ENCODE data around the gene FGD1. TPM values are rescaled to one million over a fixed set of nuclear protein-coding genes. Genes with fewer than 3 reads are reported as not detected.

Gene FGD1
- total and polyA plus RNA-seq, 2 of the 13 experiments (the other 11 are each of a cell fraction or from before 2014, with no cell fraction given): 0.36 to 0.62 TPM

DNA sequence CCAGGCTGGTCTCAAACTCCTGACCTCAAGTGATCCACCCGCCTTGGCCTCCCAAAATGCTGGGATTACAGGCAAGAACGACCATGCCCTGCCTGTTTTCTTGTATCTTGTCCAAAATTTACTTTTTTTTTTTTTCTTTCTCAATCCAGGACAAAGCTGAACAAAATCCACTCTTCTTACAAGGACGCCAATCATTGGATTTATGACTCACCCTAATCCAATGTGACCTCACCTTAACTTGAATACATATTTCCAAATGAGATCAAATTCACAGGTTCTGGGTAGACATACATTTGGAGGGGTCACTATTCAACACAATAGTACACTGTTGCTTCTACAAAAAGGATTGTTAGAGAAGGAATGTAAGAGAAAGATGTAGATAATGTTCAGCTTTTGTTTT is 73.9 kb downstream of the FGD1 start:
- ATAC-seq (peak; percentile 41; the same call in 2 of the 3 replicates), DNase-seq (ENCODE audit: low spot score) (peak; percentile 38), FAIRE-seq (no peak)
- Histone ChIP-seq H3K27me3 (ENCODE audit: control insufficient read depth in 1 of 2, insufficient read depth in 2 of 2, low read length in 2 of 2) (no peaks in the 10 kb centered on the region), H3K9ac (ENCODE audit: insufficient read depth, low read depth, low read length) (no peak overlapping the region), H3K4me3 (replicated peaks in 1 of 3; ENCODE audit: insufficient read depth in 1 of 3, low read depth in 2 of 3, low read length in 3 of 3) (no peak overlapping the region), H3K4me2 (ENCODE audit: low read depth, low read length) (no peak overlapping the region), H2AFZ (ENCODE audit: low read length) (no peak overlapping the region), H3K79me2 (ENCODE audit: insufficient read depth, low read length) (no peaks in the 10 kb centered on the region), H3K27ac (ENCODE audit: extremely low read length, insufficient read depth, low read length) (no peak overlapping the region), H3K36me3 (replicated peaks in 1 of 2; ENCODE audit: control insufficient read depth in 1 of 2, insufficient read depth in 2 of 2, low read length in 2 of 2) (no peaks in the 10 kb centered on the region), H4K20me1 (ENCODE audit: insufficient read depth, low read length) (no peaks in the 10 kb centered on the region), H3K4me1 (ENCODE audit: insufficient read depth, low read length) (peaks cover 18% of the 10 kb centered on the region), H3K9me3 (ENCODE audit: low read length) (no peaks in the 10 kb centered on the region)
- in situ Hi-C loops (cut with HindIII; ENCODE audit: extremely low pct_ligation_motif_present, low pct_unique_long_range_greater_than_20kb) (no loop called here), intact Hi-C loops (cut with micrococcal nuclease; ENCODE audit: unreplicated experiment) (no loop called here)
- ChIA-PET POLR2A (interaction anchor here (0.8 kb wide), 1 partner anchor 18 kb away, joined by 4 read pairs; the partner anchor contains the start of gene TSR2), CTCF (ENCODE audit: low intra/inter-chr PET ratio, low total read pairs) (no interaction called here)
- TF ChIP-seq MXI1 (IDR thresholded peaks at IDR 0.05; ENCODE audit: borderline replicate concordance, low read depth, low read length) (no peak), SOX13 (IDR thresholded peaks at IDR 0.05) (no peak), SOX13 (CRISPR knock-in tag; conservative IDR thresholded peaks at IDR 0.05 in 1 of 2, IDR thresholded peaks at IDR 0.05 in 1 of 2) (peak in 1 of 2 experiments; percentile 38; a peak in 1 of 4 replicates), SOX5 (CRISPR knock-in tag; IDR thresholded peaks at IDR 0.05; ENCODE audit: borderline replicate concordance) (peak; percentile 12; the same call in 1 of the 2 replicates), FOSL2 (CRISPR knock-in tag; IDR thresholded peaks at IDR 0.05) (peak; percentile 10; the same call in 1 of the 2 replicates)
- 23% methylated on average over 3 of the region's 3 CpGs for WGBS (ENCODE audit: low lambda C conversion rate)
- no TSS peak for BruUV-seq (replicated peaks)

- H3K27me3 ChIP-seq (ENCODE audit: control insufficient read depth in 1 of 2, insufficient read depth in 2 of 2, low read length in 2 of 2): no peaks in the 10 kb centered on the region
- no peak overlapping the region for H3K9ac ChIP-seq (ENCODE audit: insufficient read depth, low read depth, low read length)
- TF ChIP-seq, protein P1, sequence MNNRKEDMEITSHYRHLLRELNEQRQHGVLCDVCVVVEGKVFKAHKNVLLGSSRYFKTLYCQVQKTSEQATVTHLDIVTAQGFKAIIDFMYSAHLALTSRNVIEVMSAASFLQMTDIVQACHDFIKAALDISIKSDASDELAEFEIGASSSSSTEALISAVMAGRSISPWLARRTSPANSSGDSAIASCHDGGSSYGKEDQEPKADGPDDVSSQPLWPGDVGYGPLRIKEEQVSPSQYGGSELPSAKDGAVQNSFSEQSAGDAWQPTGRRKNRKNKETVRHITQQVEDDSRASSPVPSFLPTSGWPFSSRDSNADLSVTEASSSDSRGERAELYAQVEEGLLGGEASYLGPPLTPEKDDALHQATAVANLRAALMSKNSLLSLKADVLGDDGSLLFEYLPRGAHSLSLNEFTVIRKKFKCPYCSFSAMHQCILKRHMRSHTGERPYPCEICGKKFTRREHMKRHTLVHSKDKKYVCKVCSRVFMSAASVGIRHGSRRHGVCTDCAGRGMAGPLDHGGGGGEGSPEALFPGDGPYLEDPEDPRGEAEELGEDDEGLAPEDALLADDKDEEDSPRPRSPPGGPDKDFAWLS (CRISPR knock-in tag; IDR thresholded peaks at IDR 0.05; ENCODE audit: borderline replicate concordance): no peak
- TF ChIP-seq SOX13 (IDR thresholded peaks at IDR 0.05) (no peak), SOX13 (CRISPR knock-in tag; conservative IDR thresholded peaks at IDR 0.05 in 1 of 2, IDR thresholded peaks at IDR 0.05 in 1 of 2) (peak in 1 of 2 experiments; percentile 41; a peak in 1 of 4 replicates), AKNA (CRISPR knock-in tag; IDR thresholded peaks at IDR 0.05; ENCODE audit: borderline replicate concordance) (no peak), SOX6 (IDR thresholded peaks at IDR 0.05) (no peak), SOX6 (CRISPR knock-in tag; IDR thresholded peaks at IDR 0.05) (peak; percentile 32; the same call in 1 of the 2 replicates)
- intact Hi-C loops (cut with micrococcal nuclease; ENCODE audit: unreplicated experiment) (no loop called here), in situ Hi-C loops (cut with HindIII; ENCODE audit: extremely low pct_ligation_motif_present, low pct_unique_long_range_greater_than_20kb) (no loop called here)
- H3K4me3 ChIP-seq (replicated peaks in 1 of 3; ENCODE audit: insufficient read depth in 1 of 3, low read depth in 2 of 3, low read length in 3 of 3): no peak overlapping the region
- no peak overlapping the region for H2AFZ ChIP-seq (ENCODE audit: low read length)
- H3K4me1 ChIP-seq (ENCODE audit: insufficient read depth, low read length): peaks cover 18% of the 10 kb centered on the region
- H4K20me1 ChIP-seq (ENCODE audit: insufficient read depth, low read length): no peaks in the 10 kb centered on the region
- no peaks in the 10 kb centered on the region for H3K36me3 ChIP-seq (replicated peaks in 1 of 2; ENCODE audit: control insufficient read depth in 1 of 2, insufficient read depth in 2 of 2, low read length in 2 of 2)
- FAIRE-seq (peak; percentile 8), ATAC-seq (no peak), DNase-seq (ENCODE audit: low spot score) (no peak)
- CTCF ChIA-PET (ENCODE audit: low intra/inter-chr PET ratio, low total read pairs): no interaction called here
- POLR2A ChIA-PET: no interaction called here
- H3K4me2 ChIP-seq (ENCODE audit: low read depth, low read length): no peak overlapping the region
- H3K79me2 ChIP-seq (ENCODE audit: insufficient read depth, low read length): no peaks in the 10 kb centered on the region
- no peaks in the 10 kb centered on the region for H3K9me3 ChIP-seq (ENCODE audit: low read length)
- BruUV-seq (replicated peaks): no TSS peak
- no peak overlapping the region for H3K27ac ChIP-seq (ENCODE audit: extremely low read length, insufficient read depth, low read length)
- 2% methylated on average over 3 of the region's 3 CpGs for WGBS (ENCODE audit: low lambda C conversion rate)
Observed at GRCh38 chrX:54419559-54420302, 76.3 kb downstream of the FGD1 start.

Data from HepG2 (cell line).